NB4 (cell line): ENCODE measurements around the gene KIAA1217.

Experiments used
- POLR2A ChIP-seq: IDR thresholded peaks from 2 replicates; pipeline ENCODE4 v1.6.1; 2011; ENCODE audit warnings: mild to moderate bottlenecking; ENCODE audit not compliant: insufficient read length; ENCODE audit errors: extremely low read depth
- TF ChIP-seq, protein P1 (sequence below): IDR thresholded peaks from one replicate; pipeline ENCODE4 v1.5.1; 2012; ENCODE audit warnings: low read depth, low read length

DNA sequence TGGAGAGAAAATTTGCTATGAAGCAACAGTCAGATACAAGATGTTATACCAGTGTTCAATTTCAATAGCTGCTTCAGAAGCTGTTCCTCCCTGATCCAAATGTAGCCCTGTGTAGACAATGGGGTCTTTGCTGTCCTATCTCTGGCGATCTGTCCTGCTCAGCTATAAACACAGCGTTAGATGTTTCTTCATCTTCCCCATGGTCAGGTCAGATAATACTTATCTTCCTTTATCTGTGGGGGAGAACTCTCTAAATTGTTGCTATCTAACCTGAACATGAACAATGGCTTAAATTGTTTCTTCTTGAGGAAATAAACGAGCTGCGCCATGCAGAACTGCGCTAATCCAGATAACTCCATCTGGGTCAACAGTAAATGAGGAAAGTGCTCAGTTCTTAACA, 15.6 kb upstream of the KIAA1217 start:
- TF ChIP-seq, protein P1, sequence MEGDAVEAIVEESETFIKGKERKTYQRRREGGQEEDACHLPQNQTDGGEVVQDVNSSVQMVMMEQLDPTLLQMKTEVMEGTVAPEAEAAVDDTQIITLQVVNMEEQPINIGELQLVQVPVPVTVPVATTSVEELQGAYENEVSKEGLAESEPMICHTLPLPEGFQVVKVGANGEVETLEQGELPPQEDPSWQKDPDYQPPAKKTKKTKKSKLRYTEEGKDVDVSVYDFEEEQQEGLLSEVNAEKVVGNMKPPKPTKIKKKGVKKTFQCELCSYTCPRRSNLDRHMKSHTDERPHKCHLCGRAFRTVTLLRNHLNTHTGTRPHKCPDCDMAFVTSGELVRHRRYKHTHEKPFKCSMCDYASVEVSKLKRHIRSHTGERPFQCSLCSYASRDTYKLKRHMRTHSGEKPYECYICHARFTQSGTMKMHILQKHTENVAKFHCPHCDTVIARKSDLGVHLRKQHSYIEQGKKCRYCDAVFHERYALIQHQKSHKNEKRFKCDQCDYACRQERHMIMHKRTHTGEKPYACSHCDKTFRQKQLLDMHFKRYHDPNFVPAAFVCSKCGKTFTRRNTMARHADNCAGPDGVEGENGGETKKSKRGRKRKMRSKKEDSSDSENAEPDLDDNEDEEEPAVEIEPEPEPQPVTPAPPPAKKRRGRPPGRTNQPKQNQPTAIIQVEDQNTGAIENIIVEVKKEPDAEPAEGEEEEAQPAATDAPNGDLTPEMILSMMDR: no peak
- no peak for TF ChIP-seq POLR2A
